ENCODE results near the gene MCC. TPM values are rescaled to one million over a fixed set of nuclear protein-coding genes. Genes with fewer than 3 reads are reported as not detected.

The MCC gene
- total RNA-seq, 2 donors from 2014 or later = 164 to 187 TPM

- TF ChIP-seq CTCF (conservative IDR thresholded peaks at IDR 0.05) = no peak
- Mint-ChIP-seq H3K27ac (peak overlapping the region; percentile 53), H3K4me1 (no peaks in the 10 kb centered on the region), H3K9me3 (no peaks in the 10 kb centered on the region), H3K4me3 (no peak overlapping the region), H3K36me3 (ENCODE audit: low read depth) (peaks cover 86% of the 10 kb centered on the region), H3K27me3 (ENCODE audit: insufficient read depth) (no peaks in the 10 kb centered on the region)
- Histone ChIP-seq H3K27me3 (ENCODE audit: control insufficient read depth, insufficient read depth, low read length, poor library complexity, severe bottlenecking) (no peaks in the 10 kb centered on the region), H3K4me1 (ENCODE audit: control insufficient read depth, insufficient read depth, low read length) (no peaks in the 10 kb centered on the region), H3K4me3 (ENCODE audit: low read length) (no peak overlapping the region), H3K9ac (ENCODE audit: extremely low read depth, low read length, poor library complexity, severe bottlenecking) (no peak overlapping the region), H3K9me3 (ENCODE audit: control insufficient read depth, low read length) (no peaks in the 10 kb centered on the region), H3K36me3 (ENCODE audit: control insufficient read depth, insufficient read depth, low read length) (peaks cover 96% of the 10 kb centered on the region), H3K27ac (ENCODE audit: low read depth, low read length) (no peak overlapping the region)
- peak; percentile 25 for DNase-seq
- WGBS, 2 experiments (ENCODE audit: insufficient coverage in 1 of 2, insufficient read length in 1 of 2) = 91 to 96% methylated on average over 8 to 11 of the region's 11 CpGs
These were observed 443.3 kb downstream of the MCC start for GRCh38 chr5:113044776-113045465.

GRCh38 chr5:113043491-113043931, 444.7 kb downstream of the MCC start:
- WGBS, 2 experiments (ENCODE audit: insufficient coverage in 1 of 2, insufficient read length in 1 of 2) = 92 to 93% methylated on average over 11 to 16 of the region's 16 CpGs
- Histone ChIP-seq H3K9me3 (ENCODE audit: control insufficient read depth, low read length) (no peaks in the 10 kb centered on the region), H3K4me1 (ENCODE audit: control insufficient read depth, insufficient read depth, low read length) (no peaks in the 10 kb centered on the region), H3K4me3 (ENCODE audit: low read length) (no peak overlapping the region), H3K27me3 (ENCODE audit: control insufficient read depth, insufficient read depth, low read length, poor library complexity, severe bottlenecking) (no peaks in the 10 kb centered on the region), H3K9ac (ENCODE audit: extremely low read depth, low read length, poor library complexity, severe bottlenecking) (no peak overlapping the region), H3K36me3 (ENCODE audit: control insufficient read depth, insufficient read depth, low read length) (peaks cover 94% of the 10 kb centered on the region), H3K27ac (ENCODE audit: low read depth, low read length) (no peak overlapping the region)
- H3K4me1 Mint-ChIP-seq = no peaks in the 10 kb centered on the region
- DNase-seq = peak; percentile 87
- no peaks in the 10 kb centered on the region for H3K9me3 Mint-ChIP-seq
- peaks cover 85% of the 10 kb centered on the region for H3K36me3 Mint-ChIP-seq (ENCODE audit: low read depth)
- H3K27ac Mint-ChIP-seq = peak overlapping the region; percentile 72
- peak; percentile 59 for TF ChIP-seq CTCF (conservative IDR thresholded peaks at IDR 0.05)
- H3K27me3 Mint-ChIP-seq (ENCODE audit: insufficient read depth) = no peaks in the 10 kb centered on the region
- H3K4me3 Mint-ChIP-seq = no peak overlapping the region

GRCh38 chr5:113042491-113043243, 445.6 kb downstream of the MCC start:
- Histone ChIP-seq H3K9me3 (ENCODE audit: control insufficient read depth, low read length) (no peaks in the 10 kb centered on the region), H3K9ac (ENCODE audit: extremely low read depth, low read length, poor library complexity, severe bottlenecking) (no peak overlapping the region), H3K4me3 (ENCODE audit: low read length) (no peak overlapping the region), H3K36me3 (ENCODE audit: control insufficient read depth, insufficient read depth, low read length) (peaks cover 94% of the 10 kb centered on the region), H3K27ac (ENCODE audit: low read depth, low read length) (no peak overlapping the region), H3K27me3 (ENCODE audit: control insufficient read depth, insufficient read depth, low read length, poor library complexity, severe bottlenecking) (no peaks in the 10 kb centered on the region), H3K4me1 (ENCODE audit: control insufficient read depth, insufficient read depth, low read length) (no peaks in the 10 kb centered on the region)
- H3K27ac Mint-ChIP-seq = peak overlapping the region; percentile 72
- no peak overlapping the region for H3K4me3 Mint-ChIP-seq
- no peaks in the 10 kb centered on the region for H3K4me1 Mint-ChIP-seq
- TF ChIP-seq CTCF (conservative IDR thresholded peaks at IDR 0.05) = no peak
- H3K9me3 Mint-ChIP-seq = no peaks in the 10 kb centered on the region
- peak; percentile 20 for DNase-seq
- no peaks in the 10 kb centered on the region for H3K27me3 Mint-ChIP-seq (ENCODE audit: insufficient read depth)
- 98 to 100% methylated on average over 1 to 3 of the region's 4 CpGs for WGBS, 2 experiments (ENCODE audit: insufficient coverage in 1 of 2, insufficient read length in 1 of 2)
- H3K36me3 Mint-ChIP-seq (ENCODE audit: low read depth) = peaks cover 85% of the 10 kb centered on the region
